ENCODE measurements around the gene INPPL1. TPM values are rescaled to one million over a fixed set of nuclear protein-coding genes. Genes with fewer than 3 reads are reported as not detected.
A peak's percentile ranks its signal among the peaks of the same experiment; 100 is the strongest.

INPPL1 gene
- total RNA-seq, 1 donor, result 86.5 TPM

DNA sequence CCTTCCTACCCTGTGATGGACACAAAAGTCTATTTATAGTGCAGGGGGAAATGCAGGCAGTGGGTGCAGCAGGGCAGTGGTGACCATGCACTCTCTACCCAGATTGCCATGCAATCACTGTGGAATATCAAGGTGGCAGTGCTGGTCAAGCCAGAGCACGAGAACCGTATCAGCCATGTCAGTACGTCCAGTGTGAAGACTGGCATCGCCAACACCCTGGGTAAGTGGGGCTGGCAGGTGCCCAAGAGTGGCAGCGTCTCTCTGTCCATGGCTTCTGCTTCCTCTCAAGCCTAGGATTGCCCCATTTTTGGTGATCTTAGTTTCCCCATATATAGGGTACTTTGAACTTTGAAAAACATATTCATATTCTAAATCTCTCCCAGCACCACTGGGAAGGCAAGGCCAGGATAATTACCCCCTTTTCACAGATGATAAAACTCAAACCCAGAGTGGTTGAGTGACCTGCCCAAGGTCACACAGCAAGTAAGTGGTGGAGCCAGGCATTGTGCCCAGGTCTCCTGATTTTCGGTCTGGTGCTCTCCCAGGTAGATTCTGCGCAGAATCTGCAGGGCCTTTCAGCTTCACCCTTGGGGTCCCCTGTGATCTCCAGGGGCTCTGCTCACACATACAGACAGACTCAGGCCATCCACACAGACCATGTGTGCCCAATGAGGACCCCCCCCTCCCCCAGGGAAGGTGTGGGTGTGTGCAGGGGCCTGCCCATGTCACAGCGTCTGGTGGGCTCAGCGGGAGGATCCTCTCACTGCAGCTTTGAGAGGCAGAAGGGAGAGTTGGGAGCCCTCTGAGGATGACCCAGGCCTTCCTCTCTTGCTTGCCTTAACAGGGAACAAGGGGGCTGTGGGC, 7.1 kb downstream of the INPPL1 start:
- Histone ChIP-seq H3K4me2 (ENCODE audit: insufficient read depth, low read length) (no peak overlapping the region), H3K79me2 (ENCODE audit: insufficient read depth, low read length) (peaks cover 28% of the 10 kb centered on the region), H3K27me3 (ENCODE audit: insufficient read depth, low read length) (no peaks in the 10 kb centered on the region), H3K27ac (ENCODE audit: low read depth, low read length) (no peak overlapping the region), H3K4me1 (ENCODE audit: insufficient read depth, low read length) (peaks cover 4% of the 10 kb centered on the region), H3K36me3 (ENCODE audit: insufficient read depth, low read length) (peaks cover 90% of the 10 kb centered on the region), H3K9me3 (ENCODE audit: low read depth, low read length) (no peaks in the 10 kb centered on the region), H3K4me3 (ENCODE audit: insufficient read depth, low read length) (no peak overlapping the region), H4K20me1 (ENCODE audit: insufficient read depth, low read length) (peaks cover 79% of the 10 kb centered on the region), H2AFZ (ENCODE audit: low read length) (no peak overlapping the region)
- DNase-seq (ENCODE audit: insufficient read length, low spot score, missing footprints), result peak; percentile 64
- TF ChIP-seq, protein P1, sequence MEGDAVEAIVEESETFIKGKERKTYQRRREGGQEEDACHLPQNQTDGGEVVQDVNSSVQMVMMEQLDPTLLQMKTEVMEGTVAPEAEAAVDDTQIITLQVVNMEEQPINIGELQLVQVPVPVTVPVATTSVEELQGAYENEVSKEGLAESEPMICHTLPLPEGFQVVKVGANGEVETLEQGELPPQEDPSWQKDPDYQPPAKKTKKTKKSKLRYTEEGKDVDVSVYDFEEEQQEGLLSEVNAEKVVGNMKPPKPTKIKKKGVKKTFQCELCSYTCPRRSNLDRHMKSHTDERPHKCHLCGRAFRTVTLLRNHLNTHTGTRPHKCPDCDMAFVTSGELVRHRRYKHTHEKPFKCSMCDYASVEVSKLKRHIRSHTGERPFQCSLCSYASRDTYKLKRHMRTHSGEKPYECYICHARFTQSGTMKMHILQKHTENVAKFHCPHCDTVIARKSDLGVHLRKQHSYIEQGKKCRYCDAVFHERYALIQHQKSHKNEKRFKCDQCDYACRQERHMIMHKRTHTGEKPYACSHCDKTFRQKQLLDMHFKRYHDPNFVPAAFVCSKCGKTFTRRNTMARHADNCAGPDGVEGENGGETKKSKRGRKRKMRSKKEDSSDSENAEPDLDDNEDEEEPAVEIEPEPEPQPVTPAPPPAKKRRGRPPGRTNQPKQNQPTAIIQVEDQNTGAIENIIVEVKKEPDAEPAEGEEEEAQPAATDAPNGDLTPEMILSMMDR (IDR thresholded peaks at IDR 0.05; ENCODE audit: extremely low read depth, low read depth, low read length), result no peak

DNA sequence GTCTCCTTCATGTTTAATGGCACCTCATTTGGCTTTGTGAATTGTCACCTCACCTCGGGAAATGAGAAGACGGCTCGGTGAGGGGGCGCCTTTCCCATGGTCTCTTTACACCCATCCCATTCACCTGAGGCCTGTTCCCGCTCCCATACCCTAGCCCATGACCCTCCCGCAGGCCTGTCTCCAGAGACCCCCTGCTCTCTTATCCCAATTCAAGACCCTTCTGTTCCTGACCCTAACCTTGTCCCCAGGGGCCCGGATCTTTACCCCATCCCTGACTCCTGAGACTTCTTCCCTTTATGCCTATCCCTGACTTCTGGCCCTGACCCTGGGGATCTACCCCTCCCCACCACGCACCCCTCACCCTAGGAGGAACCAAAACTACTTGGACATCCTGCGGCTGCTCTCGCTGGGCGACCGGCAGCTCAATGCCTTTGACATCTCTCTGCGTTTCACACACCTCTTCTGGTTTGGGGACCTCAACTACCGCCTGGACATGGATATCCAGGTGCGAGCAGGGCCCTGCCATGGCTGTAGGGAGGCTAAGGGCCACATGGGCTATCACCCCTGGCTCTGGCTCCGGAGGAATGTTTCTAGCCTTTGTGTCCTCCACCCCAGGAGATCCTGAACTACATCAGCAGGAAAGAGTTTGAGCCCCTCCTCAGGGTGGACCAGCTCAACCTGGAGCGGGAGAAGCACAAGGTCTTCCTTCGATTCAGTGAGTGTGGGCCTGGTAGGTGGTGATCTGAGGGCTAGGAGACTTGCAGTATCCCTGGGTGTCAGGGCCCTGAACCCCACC, 7.9 kb downstream of the INPPL1 start:
- Histone ChIP-seq H3K27me3 (ENCODE audit: insufficient read depth, low read length) (no peaks in the 10 kb centered on the region), H4K20me1 (ENCODE audit: insufficient read depth, low read length) (peaks cover 79% of the 10 kb centered on the region), H3K4me3 (ENCODE audit: insufficient read depth, low read length) (no peak overlapping the region), H2AFZ (ENCODE audit: low read length) (no peak overlapping the region), H3K4me1 (ENCODE audit: insufficient read depth, low read length) (no peaks in the 10 kb centered on the region), H3K79me2 (ENCODE audit: insufficient read depth, low read length) (peaks cover 20% of the 10 kb centered on the region), H3K36me3 (ENCODE audit: insufficient read depth, low read length) (peaks cover 90% of the 10 kb centered on the region), H3K27ac (ENCODE audit: low read depth, low read length) (no peak overlapping the region), H3K9me3 (ENCODE audit: low read depth, low read length) (no peaks in the 10 kb centered on the region), H3K4me2 (ENCODE audit: insufficient read depth, low read length) (no peak overlapping the region)
- TF ChIP-seq, protein P1 (IDR thresholded peaks at IDR 0.05; ENCODE audit: extremely low read depth, low read depth, low read length), result no peak
- DNase-seq (ENCODE audit: insufficient read length, low spot score, missing footprints), result peak; percentile 37

DNA sequence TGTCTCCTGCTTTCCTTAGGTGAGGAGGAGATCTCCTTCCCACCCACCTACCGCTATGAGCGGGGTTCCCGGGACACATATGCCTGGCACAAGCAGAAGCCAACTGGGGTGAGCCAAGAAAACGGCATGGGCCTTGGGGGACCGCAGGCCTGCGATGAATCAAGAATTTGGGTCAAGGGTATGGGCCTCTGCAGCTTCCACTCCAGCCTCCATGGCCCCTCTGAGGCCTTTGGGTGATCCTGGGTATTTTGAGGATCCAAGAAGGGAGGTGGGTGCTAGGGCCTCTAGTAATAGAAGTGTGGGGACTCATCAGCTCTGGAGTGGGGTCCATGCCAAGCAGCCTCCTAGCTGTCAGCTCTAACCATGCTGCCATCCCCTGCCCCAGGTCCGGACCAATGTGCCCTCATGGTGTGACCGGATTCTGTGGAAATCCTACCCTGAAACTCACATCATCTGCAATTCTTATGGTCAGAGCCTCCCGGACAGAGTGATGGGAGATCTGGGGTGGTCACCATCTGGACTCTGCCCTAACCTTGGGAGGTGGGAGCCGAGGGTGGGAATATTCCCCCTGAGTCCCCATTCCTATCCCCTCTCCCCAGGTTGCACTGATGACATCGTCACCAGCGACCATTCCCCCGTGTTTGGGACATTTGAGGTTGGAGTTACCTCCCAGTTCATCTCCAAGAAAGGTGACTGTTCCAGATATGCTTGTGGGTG, 8.6 kb downstream of the INPPL1 start:
- no peak overlapping the region for H3K27ac ChIP-seq (ENCODE audit: low read depth, low read length)
- no peaks in the 10 kb centered on the region for H3K9me3 ChIP-seq (ENCODE audit: low read depth, low read length)
- peaks cover 79% of the 10 kb centered on the region for H4K20me1 ChIP-seq (ENCODE audit: insufficient read depth, low read length)
- DNase-seq (ENCODE audit: insufficient read length, low spot score, missing footprints), result peak; percentile 38
- no peak overlapping the region for H2AFZ ChIP-seq (ENCODE audit: low read length)
- H3K4me3 ChIP-seq (ENCODE audit: insufficient read depth, low read length), result no peak overlapping the region
- H3K27me3 ChIP-seq (ENCODE audit: insufficient read depth, low read length), result no peaks in the 10 kb centered on the region
- H3K79me2 ChIP-seq (ENCODE audit: insufficient read depth, low read length), result peaks cover 12% of the 10 kb centered on the region
- no peak overlapping the region for H3K4me2 ChIP-seq (ENCODE audit: insufficient read depth, low read length)
- H3K4me1 ChIP-seq (ENCODE audit: insufficient read depth, low read length), result no peaks in the 10 kb centered on the region
- peaks cover 92% of the 10 kb centered on the region for H3K36me3 ChIP-seq (ENCODE audit: insufficient read depth, low read length)
- TF ChIP-seq, protein P1 (IDR thresholded peaks at IDR 0.05; ENCODE audit: extremely low read depth, low read depth, low read length), result no peak
